ENCODE results near the gene KATNAL1. TPM values are rescaled to one million over a fixed set of nuclear protein-coding genes. Genes with fewer than 3 reads are reported as not detected.
A peak's percentile ranks its signal among the peaks of the same experiment; 100 is the strongest.

Gene KATNAL1
- total RNA-seq, 2 donors from 2014 or later = 22.2 to 37.9 TPM

- H3K27me3 ChIP-seq = no peaks in the 10 kb centered on the region
- H3K4me3 ChIP-seq = no peak overlapping the region
- TF ChIP-seq CTCF (IDR thresholded peaks at IDR 0.05) = no peak
- H3K27ac ChIP-seq = peak overlapping the region in 1 of 2 donors; percentile 46
- peaks cover 0 to 46% of the 10 kb centered on the region in 2 donors for H3K4me1 ChIP-seq
- no peaks in the 10 kb centered on the region for H3K36me3 ChIP-seq
- no peaks in the 10 kb centered on the region for H3K9me3 ChIP-seq
- no peak for DNase-seq (ENCODE audit: low spot score)
These were observed 11.8 kb upstream of the KATNAL1 start for GRCh38 chr13:30319130-30319529.

- Histone ChIP-seq H3K9me3 (no peaks in the 10 kb centered on the region), H3K27me3 (no peaks in the 10 kb centered on the region), H3K4me3 (no peak overlapping the region), H3K4me1 (peaks cover 0 to 55% of the 10 kb centered on the region in 2 donors), H3K27ac (peak overlapping the region; percentile 16 to 46), H3K36me3 (no peaks in the 10 kb centered on the region)
- no peak for TF ChIP-seq CTCF (IDR thresholded peaks at IDR 0.05)
- no peak for DNase-seq (ENCODE audit: low spot score)
These were observed 10.7 kb upstream of the KATNAL1 start for GRCh38 chr13:30318026-30318425.

- peaks cover 0 to 72% of the 10 kb centered on the region in 2 donors for H3K4me1 ChIP-seq
These were observed 7.2 kb upstream of the KATNAL1 start for GRCh38 chr13:30314562-30314961.

DNA sequence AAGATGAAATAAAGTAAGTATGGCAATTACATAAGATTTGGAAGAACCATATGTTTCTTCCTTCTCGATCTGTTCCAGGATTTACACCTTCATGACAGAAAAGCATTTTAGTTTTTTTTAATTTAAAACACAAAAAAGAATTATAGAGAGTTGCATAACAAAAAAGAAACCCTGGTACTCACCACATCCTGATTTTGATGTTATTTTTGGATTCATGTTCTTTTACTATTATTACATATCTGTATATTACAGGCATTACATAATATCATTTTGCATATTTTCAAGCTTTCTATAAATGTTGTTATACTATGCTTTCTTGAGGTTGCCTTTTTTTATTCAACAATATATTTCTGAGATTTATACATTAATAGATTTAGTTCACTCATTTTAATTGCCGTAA lies 6.7 kb upstream of the KATNAL1 start:
- H3K4me1 ChIP-seq = peaks cover 0 to 67% of the 10 kb centered on the region in 2 donors
- H3K9me3 ChIP-seq = no peaks in the 10 kb centered on the region
- no peaks in the 10 kb centered on the region for H3K27me3 ChIP-seq
- peak overlapping the region in 1 of 2 donors; percentile 69 for H3K27ac ChIP-seq
- no peak for DNase-seq (ENCODE audit: low spot score)
- no peak for TF ChIP-seq CTCF (IDR thresholded peaks at IDR 0.05)
- no peak overlapping the region for H3K4me3 ChIP-seq
- no peaks in the 10 kb centered on the region for H3K36me3 ChIP-seq

More at GRCh38 chr13:30314562-30314961, 7.2 kb upstream of the KATNAL1 start:
- Histone ChIP-seq H3K36me3 (no peaks in the 10 kb centered on the region), H3K27ac (peak overlapping the region in 1 of 2 donors; percentile 69), H3K9me3 (no peaks in the 10 kb centered on the region), H3K27me3 (no peaks in the 10 kb centered on the region), H3K4me3 (no peak overlapping the region)
- DNase-seq (ENCODE audit: low spot score) = no peak
- no peak for TF ChIP-seq CTCF (IDR thresholded peaks at IDR 0.05)

DNA sequence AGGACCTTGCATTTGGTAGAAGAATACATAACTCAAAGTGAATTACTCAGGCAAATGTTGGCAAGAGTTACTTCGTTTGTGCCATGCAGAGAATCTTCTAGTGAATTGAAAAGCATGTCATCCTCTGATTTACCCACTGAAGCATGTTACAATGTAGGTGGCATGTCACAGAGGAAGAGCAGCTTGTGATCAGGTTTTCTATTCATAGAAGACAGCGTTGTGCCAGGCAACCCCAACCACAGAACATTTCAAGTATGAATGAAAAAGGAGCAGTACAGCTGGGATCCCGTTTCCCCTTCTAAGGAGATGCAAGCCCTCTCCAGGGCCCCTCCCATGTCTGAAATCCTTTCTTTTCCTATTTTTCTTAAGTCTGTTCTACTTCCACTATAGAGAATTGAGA lies 6.0 kb upstream of the KATNAL1 start:
- no peaks in the 10 kb centered on the region for H3K9me3 ChIP-seq

More for the DNA sequence above, 6.0 kb upstream of the KATNAL1 start:
- Histone ChIP-seq H3K36me3 (no peaks in the 10 kb centered on the region), H3K27me3 (no peaks in the 10 kb centered on the region), H3K27ac (peak overlapping the region; percentile 39 to 60), H3K4me3 (no peak overlapping the region), H3K4me1 (peaks cover 0 to 60% of the 10 kb centered on the region in 2 donors)
- DNase-seq (ENCODE audit: low spot score) = no peak
- no peak for TF ChIP-seq CTCF (IDR thresholded peaks at IDR 0.05)

Measured in right atrium auricular region (tissue), 2 donors.